OCI-LY3 (cell line): ENCODE data around the gene CERT1.

Source experiments
- H2AFZ ChIP-seq: fragments of 200-600, 300-600 bp; shearing (Covaris generic); 2 replicates; pipeline ENCODE4 v1.6.0; 2014; ENCODE audit warnings: antibody characterized with exemption, low read depth, low read length
- H3K27ac ChIP-seq: fragments of 200-600, 300-600 bp; sonication (generic); 2 replicates; pipeline ENCODE4 v1.5.1; 2014; ENCODE audit warnings: mild to moderate bottlenecking, low read length, moderate library complexity, mixed read lengths
- H3K27me3 ChIP-seq: fragments of 200-600, 300-600 bp; sonication (generic); 2 replicates; pipeline ENCODE4 v1.6.1; 2014; ENCODE audit warnings: low read depth, low read length, mixed read lengths
- H3K36me3 ChIP-seq: fragments of 200-600, 300-600 bp; sonication (generic); replicated peaks from 2 replicates; pipeline ENCODE3; 2014; ENCODE audit warnings: low read depth, low read length, mixed read lengths
- H3K4me1 ChIP-seq: fragments of 300-600, 200-600 bp; sonication (generic); 2 replicates; pipeline ENCODE4 v1.6.1; 2014; ENCODE audit warnings: low read length, mixed read lengths
- H3K4me2 ChIP-seq: fragments of 200-600, 300-600 bp; sonication (generic); 2 replicates; pipeline ENCODE4 v1.6.1; 2014; ENCODE audit warnings: low read length, mixed read lengths
- H3K4me3 ChIP-seq: fragments of 300-600, 200-600 bp; sonication (generic); 2 replicates; pipeline ENCODE4 v1.5.1; 2014; ENCODE audit warnings: antibody characterized with exemption, mild to moderate bottlenecking, low read length, moderate library complexity
- H3K79me2 ChIP-seq: fragments of 300-600, 200-600 bp; shearing (Covaris generic); 2 replicates; pipeline ENCODE4 v1.6.1; 2014; ENCODE audit warnings: mild to moderate bottlenecking, low read length, mixed read lengths
- H3K9ac ChIP-seq: fragments of 300-600, 200-600 bp; shearing (Covaris generic); 2 replicates; pipeline ENCODE4 v1.6.0; 2014; ENCODE audit warnings: mild to moderate bottlenecking, low read length, moderate library complexity
- H3K9me3 ChIP-seq: fragments of 200-600, 300-600 bp; shearing (Covaris generic); 2 replicates; pipeline ENCODE4 v1.6.1; 2014; ENCODE audit warnings: low read length, mixed read lengths; ENCODE audit not compliant: insufficient read depth
- H4K20me1 ChIP-seq: fragments of 200-600, 300-600 bp; sonication (generic); 2 replicates; pipeline ENCODE4 v1.6.1; 2016; ENCODE audit warnings: low read length, mixed read lengths; ENCODE audit not compliant: insufficient read depth
- CTCF ChIP-seq: fragments of 200-600, 300-600 bp; sonication (generic); IDR thresholded peaks from 2 replicates; pipeline ENCODE4 v1.5.1; 2014; ENCODE audit warnings: antibody characterized with exemption, low read length, low read depth
- EZH2phosphoT487 ChIP-seq: fragments of 200-600 bp; shearing (Covaris generic); IDR thresholded peaks from 2 replicates; pipeline ENCODE4 v1.6.1; 2018; ENCODE audit warnings: antibody characterized with exemption, mixed run types, low read depth

Gene CERT1

GRCh38 chr5:75547812-75548211 lies 36.4 kb upstream of the CERT1 start:
- no peaks in the 10 kb centered on the region for H3K79me2 ChIP-seq

GRCh38 chr5:75546830-75547229 lies 35.4 kb upstream of the CERT1 start:
- no peaks in the 10 kb centered on the region for H3K9me3 ChIP-seq
- no peaks in the 10 kb centered on the region for H3K4me1 ChIP-seq
- no peak overlapping the region for H3K4me2 ChIP-seq
- H3K9ac ChIP-seq, result no peak overlapping the region
- H3K36me3 ChIP-seq, result peaks cover 2% of the 10 kb centered on the region
- H3K27me3 ChIP-seq, result no peaks in the 10 kb centered on the region
- H4K20me1 ChIP-seq, result no peaks in the 10 kb centered on the region
- no peak overlapping the region for H2AFZ ChIP-seq
- H3K79me2 ChIP-seq, result no peaks in the 10 kb centered on the region
- TF ChIP-seq CTCF (no peak), EZH2phosphoT487 (no peak)
- no peak overlapping the region for H3K27ac ChIP-seq
- H3K4me3 ChIP-seq, result no peak overlapping the region

More at GRCh38 chr5:75547812-75548211, 36.4 kb upstream of the CERT1 start:
- Histone ChIP-seq H3K27me3 (no peaks in the 10 kb centered on the region), H3K4me1 (no peaks in the 10 kb centered on the region), H4K20me1 (no peaks in the 10 kb centered on the region), H2AFZ (no peak overlapping the region), H3K36me3 (peaks cover 6% of the 10 kb centered on the region), H3K27ac (no peak overlapping the region), H3K4me3 (no peak overlapping the region), H3K9me3 (no peaks in the 10 kb centered on the region), H3K9ac (no peak overlapping the region), H3K4me2 (no peak overlapping the region)
- no peak for TF ChIP-seq EZH2phosphoT487
- TF ChIP-seq CTCF, result no peak

- Histone ChIP-seq H3K9ac (no peak overlapping the region), H3K27ac (no peak overlapping the region), H3K4me3 (no peak overlapping the region), H3K79me2 (no peaks in the 10 kb centered on the region; the same call in 1 of the 2 replicates), H3K9me3 (no peaks in the 10 kb centered on the region), H3K27me3 (no peaks in the 10 kb centered on the region), H3K4me2 (no peak overlapping the region), H2AFZ (no peak overlapping the region), H4K20me1 (no peaks in the 10 kb centered on the region), H3K4me1 (no peaks in the 10 kb centered on the region), H3K36me3 (peaks cover 2% of the 10 kb centered on the region)
- TF ChIP-seq EZH2phosphoT487, result no peak
- TF ChIP-seq CTCF, result no peak
Observed at GRCh38 chr5:75545131-75545530, 33.7 kb upstream of the CERT1 start.

GRCh38 chr5:75538211-75538610 lies 26.8 kb upstream of the CERT1 start:
- H3K9me3 ChIP-seq, result no peaks in the 10 kb centered on the region
- H3K36me3 ChIP-seq, result peaks cover 15% of the 10 kb centered on the region
- no peak overlapping the region for H3K4me2 ChIP-seq
- H3K9ac ChIP-seq, result no peak overlapping the region
- H4K20me1 ChIP-seq, result no peaks in the 10 kb centered on the region
- no peak overlapping the region for H2AFZ ChIP-seq
- no peak for TF ChIP-seq CTCF
- no peak for TF ChIP-seq EZH2phosphoT487
- no peak overlapping the region for H3K4me3 ChIP-seq
- no peak overlapping the region for H3K27ac ChIP-seq
- H3K79me2 ChIP-seq, result peaks cover 22% of the 10 kb centered on the region
- no peaks in the 10 kb centered on the region for H3K27me3 ChIP-seq
- H3K4me1 ChIP-seq, result no peaks in the 10 kb centered on the region
